K562 (cell line): ENCODE data around the gene OBSL1. TPM values are rescaled to one million over a fixed set of nuclear protein-coding genes. Genes with fewer than 3 reads are reported as not detected.

Experiments used
- CGGBP1 ChIP-seq: fragments of 250-450 bp; sonication (Bioruptor Pico); IDR thresholded peaks from 2 replicates; pipeline ENCODE4 v1.9.0; 2021; ENCODE audit warnings: mild to moderate bottlenecking
- EZH2 ChIP-seq: IDR thresholded peaks from 2 replicates; pipeline ENCODE4 v1.6.1; 2012; ENCODE audit warnings: low read depth, mild to moderate bottlenecking, inconsistent platforms, low read length, borderline replicate concordance
- GABPB1 ChIP-seq: sonication (generic); formaldehyde crosslinking; IDR thresholded peaks from 2 replicates; pipeline ENCODE4 v1.8.0; 2022; ENCODE audit warnings: mild to moderate bottlenecking, missing genetic modification reagents
- JUND ChIP-seq, 2 experiments: IDR thresholded peaks; 2 replicates in 1 of 2; 3 replicates in 1 of 2; pipeline ENCODE4 v1.6.1; 2011; ENCODE audit warnings: borderline replicate concordance in 2 of 2, low read depth in 2 of 2, low read length in 2 of 2, improper control_type of control experiment in 1 of 2, missing biosample characterization in 1 of 2, missing genetic modification characterization in 1 of 2, missing genetic modification reagents in 1 of 2
- KDM4B ChIP-seq, 2 experiments: fragments of 450-650 bp in 1 of 2; sonication (generic) in 1 of 2; IDR thresholded peaks; 2 replicates each; pipeline ENCODE4 v1.6.1; 2016 to 2017; ENCODE audit warnings: borderline replicate concordance in 2 of 2, antibody characterized with exemption in 1 of 2, low read depth in 1 of 2, mild to moderate bottlenecking in 1 of 2
- KLF13 ChIP-seq: fragments of 450-650 bp; IDR thresholded peaks from 2 replicates; pipeline ENCODE4 v1.6.1; 2016; ENCODE audit warnings: missing genetic modification characterization, low read depth, mild to moderate bottlenecking, missing compliant biosample characterization, moderate library complexity, borderline replicate concordance
- MEIS2 ChIP-seq: fragments of 450-650 bp; IDR thresholded peaks from 2 replicates; pipeline ENCODE4 v1.6.1; 2014; ENCODE audit warnings: mild to moderate bottlenecking; ENCODE audit not compliant: partially characterized antibody
- NKRF ChIP-seq: fragments of 450-650 bp; IDR thresholded peaks from 2 replicates; pipeline ENCODE4 v1.6.1; 2016; ENCODE audit warnings: borderline replicate concordance
- NR3C1 ChIP-seq: sonication (generic); formaldehyde crosslinking; IDR thresholded peaks from 2 replicates; pipeline ENCODE4 v1.8.1; 2022; ENCODE audit warnings: missing genetic modification reagents
- PKNOX1 ChIP-seq: fragments of 450-650 bp; IDR thresholded peaks from 2 replicates; pipeline ENCODE4 v1.6.1; 2016
- RREB1 ChIP-seq: fragments of 250-450 bp; sonication (Bioruptor Pico); IDR thresholded peaks from 2 replicates; pipeline ENCODE4 v1.4.0; 2020
- SMARCA4 ChIP-seq: fragments of 450-650 bp; IDR thresholded peaks from 2 replicates; pipeline ENCODE4 v1.6.1; 2016
- SMARCA5 ChIP-seq: fragments of 450-650 bp; IDR thresholded peaks from 2 replicates; pipeline ENCODE4 v1.6.1; 2016
- SP1 ChIP-seq: sonication (generic); formaldehyde crosslinking; IDR thresholded peaks from 2 replicates; pipeline ENCODE4 v1.8.1; 2022; ENCODE audit warnings: mild to moderate bottlenecking, missing genetic modification reagents
- SP2 ChIP-seq: IDR thresholded peaks from 2 replicates; pipeline ENCODE4 v1.6.1; 2011; ENCODE audit warnings: mild to moderate bottlenecking, low read depth, low read length, moderate library complexity; ENCODE audit not compliant: poor library complexity, severe bottlenecking; ENCODE audit errors: extremely low read depth
- TBP ChIP-seq: optimal IDR thresholded peaks from 2 replicates; pipeline ENCODE3; 2011; ENCODE audit warnings: low read depth, low read length, improper control_type of control experiment
- ZNF12 ChIP-seq: sonication (generic); formaldehyde crosslinking; IDR thresholded peaks from 2 replicates; pipeline ENCODE4 v1.4.0; 2020; ENCODE audit warnings: mild to moderate bottlenecking, missing genetic modification reagents
- ZNF436 ChIP-seq: fragments of 250-450, 450-650 bp; sonication (Bioruptor Pico); formaldehyde crosslinking; IDR thresholded peaks from 2 replicates; pipeline ENCODE4 v1.7.0; 2020; ENCODE audit warnings: mild to moderate bottlenecking
- ZNF717 ChIP-seq: fragments of 250-450 bp; sonication (Bioruptor Pico); IDR thresholded peaks from 2 replicates; pipeline ENCODE4 v1.5.0; 2021
- ZNF785 ChIP-seq: fragments of 250-450 bp; sonication (Bioruptor Pico); IDR thresholded peaks from 2 replicates; pipeline ENCODE4 v1.4.0; 2020; ENCODE audit warnings: mild to moderate bottlenecking
- polyA plus RNA-seq, 8 experiments: library from polyadenylated mRNA; depleted of rRNA in 4 of 8; stranded (reverse) in 5 of 8; unstranded in 3 of 8; fragments of >200 nt; fragmentation: Nextera tagmentation in 2 of 8; fragmentation: Illumina TruSeq in 1 of 8; extraction: Ambion mirVana in 2 of 8; extraction: Trizol in 1 of 8; gene quantifications; 2 replicates each; pipeline versions ENCODE4 v1.2.1 to v1.2.3, GENCODE V29; 2011 to 2014; ENCODE audit warnings: inconsistent platforms in 1 of 8, missing spikeins in 1 of 8
- total RNA-seq, 7 experiments: library from RNA; depleted of rRNA in 6 of 7; stranded (reverse); fragments of >200 nt in 6 of 7; fragmentation: Illumina TruSeq in 2 of 7; extraction: Trizol in 2 of 7; gene quantifications; 2 replicates each; pipeline versions ENCODE4 v1.2.1 to v1.2.3, GENCODE V29; 2011 to 2021; ENCODE audit warnings: low replicate concordance in 1 of 7

OBSL1 gene
- total and polyA plus RNA-seq, 9 of the 15 experiments (the other 6 are each of a cell fraction or from before 2014, with no cell fraction given) = 1.2 to 26.6 (median 8.6) TPM

- TF ChIP-seq PKNOX1 (no peak; the same call in 1 of the 2 replicates), EZH2 (no peak), CGGBP1 (CRISPR knock-in tag) (no peak), MEIS2 (peak; percentile 9), JUND (IDR thresholded peaks at IDR 0.05; ENCODE audit: borderline replicate concordance, low read depth, low read length) (no peak), JUND (tag; IDR thresholded peaks at IDR 0.05; ENCODE audit: borderline replicate concordance, low read depth, low read length) (0 out of 3 replicates have a peak, but pooled peaks have one; percentile 8), NKRF (peak; percentile 60; the same call in 1 of the 2 replicates), ZNF12 (CRISPR knock-in tag) (no peak), ZNF785 (CRISPR knock-in tag) (no peak), ZNF717 (CRISPR knock-in tag) (no peak), ZNF436 (CRISPR knock-in tag) (no peak), KLF13 (0 out of 2 replicates have a peak, but pooled peaks have one; percentile 36), SMARCA5 (0 out of 2 replicates have a peak, but pooled peaks have one; percentile 27), GABPB1 (CRISPR knock-in tag) (peak; percentile 60; the same call in 1 of the 2 replicates), SP2 (no peak), TBP (no peak), SP1 (CRISPR knock-in tag) (peak; percentile 64; the same call in 1 of the 2 replicates), RREB1 (CRISPR knock-in tag) (no peak), SMARCA4 (no peak), KDM4B (IDR thresholded peaks at IDR 0.05; ENCODE audit: borderline replicate concordance in 2 of 2, low read depth in 1 of 2) (no peak), NR3C1 (CRISPR knock-in tag) (no peak)
Measured at GRCh38 chr2:219541611-219542180, 29.6 kb downstream of the OBSL1 start (continued).
